ENCODE data around the gene USF2.
"Not testable (repeated sequence)": the region's sequence is repeated elsewhere in the genome, so short reads cannot be mapped to it uniquely, and the experiment has no call there.

Gene USF2

GRCh38 chr19:35265900-35266519 is 2.8 kb upstream of the USF2 start:
- peak; percentile 59 for DNase-seq

GRCh38 chr19:35266520-35267352 is 2.0 kb upstream of the USF2 start:
- no peak for DNase-seq

GRCh38 chr19:35267353-35267817 is 1.4 kb upstream of the USF2 start:
- DNase-seq = peak; percentile 84

GRCh38 chr19:35267818-35268535 is 785 bp upstream of the USF2 start:
- peak; percentile 89 for DNase-seq

GRCh38 chr19:35269438-35270117 is 816 bp downstream of the USF2 start:
- peak; percentile 88 for DNase-seq

DNA sequence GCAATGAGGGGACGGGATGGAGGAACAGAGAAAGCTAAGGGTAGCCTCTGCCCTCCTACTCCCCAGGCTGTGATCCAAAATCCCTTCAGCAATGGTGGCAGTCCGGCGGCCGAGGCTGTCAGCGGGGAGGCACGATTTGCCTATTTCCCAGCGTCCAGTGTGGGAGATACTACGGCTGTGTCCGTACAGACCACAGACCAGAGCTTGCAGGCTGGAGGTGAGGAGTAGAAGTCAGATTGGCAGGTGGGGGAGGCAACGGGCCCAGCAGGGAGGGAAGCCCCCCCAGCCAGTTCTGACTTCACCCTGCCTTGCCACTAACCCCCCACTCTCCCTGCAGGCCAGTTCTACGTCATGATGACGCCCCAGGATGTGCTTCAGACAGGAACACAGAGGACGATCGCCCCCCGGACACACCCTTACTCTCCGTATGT is 1.6 kb downstream of the USF2 start:
- no peak for DNase-seq

DNA sequence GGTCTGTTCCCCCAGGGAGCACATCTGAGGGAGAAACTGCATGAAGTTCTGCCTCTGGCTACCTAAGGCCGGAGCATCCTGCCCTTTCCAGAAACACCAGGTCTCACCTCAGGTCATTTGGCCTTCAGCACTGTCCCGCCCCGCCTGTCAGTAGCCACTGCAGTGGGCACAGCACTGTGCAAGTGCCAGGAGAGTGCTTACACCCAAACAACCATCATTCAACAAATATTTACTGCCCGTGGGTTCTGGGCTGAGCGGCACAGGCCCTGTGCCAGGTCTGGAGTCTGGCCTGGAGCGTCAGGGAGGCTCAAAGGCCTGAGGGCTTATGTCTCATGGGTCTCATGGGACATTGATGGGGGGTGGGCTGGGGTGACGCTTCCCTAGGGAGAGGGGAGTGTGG is 2.8 kb downstream of the USF2 start:
- DNase-seq = no peak

GRCh38 chr19:35272122-35272719 is 3.5 kb downstream of the USF2 start:
- DNase-seq = no peak

- no peak for DNase-seq
Measured at GRCh38 chr19:35272954-35273649, 4.3 kb downstream of the USF2 start.

DNA sequence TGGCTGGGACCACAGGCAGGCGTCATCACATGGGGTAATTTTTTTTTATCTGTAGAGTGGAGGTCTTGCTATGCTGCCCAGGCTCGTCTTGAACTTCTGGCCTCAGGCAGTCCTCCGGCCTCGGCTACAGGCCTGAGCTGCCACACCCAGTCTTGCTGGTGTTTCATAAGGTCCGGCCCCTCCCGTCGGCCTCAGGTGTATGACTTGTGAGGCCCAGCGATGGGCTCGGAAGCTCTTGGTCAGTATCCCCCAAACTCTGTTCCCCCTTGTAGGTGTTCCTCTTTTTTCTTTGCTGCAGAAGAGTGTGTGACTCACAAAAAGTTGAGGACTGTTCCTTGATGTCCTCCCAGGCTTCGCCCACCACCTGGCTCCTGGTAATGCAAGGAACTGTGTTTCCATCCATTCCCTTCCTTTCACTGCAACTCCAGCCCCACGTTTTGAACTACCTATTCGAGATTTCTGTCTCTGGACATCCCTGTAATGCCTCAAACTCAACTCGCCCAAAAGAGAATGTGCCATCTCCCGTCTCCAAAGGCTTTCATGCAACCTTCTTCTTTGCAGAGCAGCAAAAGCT is 5.0 kb downstream of the USF2 start:
- no peak for DNase-seq

DNA sequence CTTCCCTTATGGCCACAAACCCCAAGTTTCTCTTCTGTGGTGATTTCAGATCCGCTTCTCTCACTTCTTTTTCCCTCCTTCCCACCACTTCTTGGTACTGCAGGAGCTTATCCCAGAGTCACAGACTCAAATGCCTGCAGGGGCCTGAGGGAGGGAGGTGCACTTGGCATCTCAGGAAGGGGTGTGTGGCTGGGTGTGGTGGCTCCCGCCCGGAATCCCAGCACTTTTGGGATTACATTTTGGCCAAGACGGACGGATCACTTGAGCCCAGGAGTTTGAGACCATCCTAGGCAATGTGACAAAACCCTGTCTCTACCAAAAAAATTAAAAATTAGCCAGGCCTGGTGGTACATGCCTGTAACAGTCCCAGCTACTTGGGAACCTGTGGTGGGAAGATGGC is 5.6 kb downstream of the USF2 start:
- DNase-seq = no peak

- no peak for DNase-seq
Measured at GRCh38 chr19:35276706-35277281, 8.0 kb downstream of the USF2 start.

DNA sequence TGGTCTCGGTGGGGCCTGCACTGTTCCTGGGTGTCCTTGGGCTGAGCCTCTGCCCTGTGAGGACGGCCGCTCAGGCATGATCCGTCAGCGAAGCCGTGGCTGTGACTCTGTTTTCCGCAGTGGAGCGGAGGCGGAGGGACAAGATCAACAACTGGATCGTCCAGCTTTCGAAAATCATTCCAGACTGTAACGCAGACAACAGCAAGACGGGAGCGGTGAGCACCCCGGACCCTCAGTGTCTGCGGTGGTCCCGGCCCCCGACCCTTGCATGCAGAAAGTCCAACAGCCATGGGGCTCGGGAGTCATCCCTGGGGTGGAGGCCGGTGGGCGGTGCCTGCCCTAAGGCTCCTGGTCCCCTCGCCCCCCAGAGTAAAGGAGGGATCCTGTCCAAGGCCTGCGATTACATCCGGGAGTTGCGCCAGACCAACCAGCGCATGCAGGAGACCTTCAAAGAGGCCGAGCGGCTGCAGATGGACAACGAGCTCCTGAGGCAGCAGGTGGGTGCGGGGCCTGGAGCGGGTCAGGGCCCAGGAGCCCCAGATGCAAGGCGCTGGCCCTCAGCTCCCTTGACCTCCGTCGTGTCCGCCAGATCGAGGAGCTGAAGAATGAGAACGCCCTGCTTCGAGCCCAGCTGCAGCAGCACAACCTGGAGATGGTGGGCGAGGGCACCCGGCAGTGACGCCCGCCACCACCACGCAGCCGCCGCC is 10.0 kb downstream of the USF2 start:
- DNase-seq = no peak

- no peak for DNase-seq
Measured at GRCh38 chr19:35279374-35279773, 10.6 kb downstream of the USF2 start.

- DNase-seq = no peak
Measured at GRCh38 chr19:35279985-35280821, 11.4 kb downstream of the USF2 start.

DNA sequence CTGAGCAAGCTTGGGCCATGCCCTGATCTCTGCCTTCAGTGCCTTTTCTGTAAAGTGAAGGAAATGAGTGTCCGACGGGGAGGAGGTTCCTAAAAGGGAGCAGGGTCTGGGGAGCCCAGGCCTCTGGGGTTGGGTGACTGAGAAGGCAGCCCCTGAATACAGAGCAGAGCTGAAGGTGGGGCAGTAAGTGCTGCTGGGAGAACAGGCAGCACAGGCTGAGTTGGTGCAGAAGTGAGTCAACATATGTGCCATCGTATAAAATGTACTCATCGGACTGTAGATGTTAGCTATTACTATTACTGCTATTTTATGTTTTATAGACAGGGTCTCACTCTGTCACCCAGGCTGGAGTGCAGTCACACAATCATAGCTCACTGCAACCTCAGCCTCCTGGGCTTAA is 12.5 kb downstream of the USF2 start:
- no peak for DNase-seq

GRCh38 chr19:35284153-35285094 is 15.7 kb downstream of the USF2 start:
- DNase-seq = no peak

DNA sequence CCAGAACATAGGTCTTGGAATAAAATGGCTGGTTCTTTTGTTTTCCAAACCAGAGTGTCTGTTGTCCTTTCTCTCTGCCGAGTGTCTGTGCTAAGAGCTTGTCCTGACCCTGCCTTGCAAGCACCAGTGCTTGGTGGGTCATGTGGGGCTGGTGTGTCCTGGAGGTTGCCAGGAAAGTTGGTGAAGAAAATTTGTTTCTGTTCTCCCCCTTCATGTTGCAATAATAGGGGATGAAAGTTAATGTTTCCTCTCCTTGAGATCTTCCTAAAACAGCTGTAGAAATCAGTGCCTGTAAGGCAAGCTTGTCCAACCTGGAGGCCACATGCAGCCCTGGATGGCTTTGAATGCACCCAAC is 16.3 kb downstream of the USF2 start:
- DNase-seq = no peak

DNA sequence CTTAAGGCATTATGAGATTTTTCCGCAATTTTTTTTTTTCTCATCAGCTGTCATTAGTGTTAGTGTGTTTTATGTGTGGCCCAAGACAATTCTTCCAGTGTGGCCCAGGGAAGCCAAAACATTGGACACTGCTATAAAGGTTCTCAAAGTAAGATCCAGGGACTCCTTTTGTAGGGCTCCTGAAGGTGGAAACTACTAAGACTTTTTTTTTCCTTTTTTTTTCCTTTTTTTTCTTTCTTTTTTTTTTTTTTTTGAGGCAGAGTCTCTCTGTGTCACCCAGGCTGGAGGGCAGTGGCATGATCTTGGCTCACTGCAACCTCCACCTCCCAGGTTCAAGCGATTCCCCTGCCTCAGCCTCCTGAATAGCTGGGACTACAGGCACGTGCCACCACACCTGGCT is 16.7 kb downstream of the USF2 start:
- not testable (repeated sequence) for DNase-seq

All from activated CD8-positive, alpha-beta memory T cell treated with anti-CD3 and anti-CD28 coated beads for 24 hours (primary cell).